Cardiac muscle cell (in vitro differentiated cells and primary cell): ENCODE measurements around the gene KRTAP4-9. TPM values are rescaled to one million over a fixed set of nuclear protein-coding genes. Genes with fewer than 3 reads are reported as not detected.
"Not testable (repeated sequence)": the region's sequence is repeated elsewhere in the genome, so short reads cannot be mapped to it uniquely, and the experiment has no call there.

ENCODE experiments used
- DNase-seq, 2 donors: peaks; one replicate each; pipeline versions ENCODE4 v3.0.0 to v3.0.0-alpha.2; 2010 to 2017; ENCODE audit warnings: low read depth in 1 of 2, low spot score in 1 of 2
- H3K27ac ChIP-seq: fragments of 200-600 bp; sonication (generic); 2 replicates; pipeline ENCODE4 v1.5.1; 2016
- H3K27me3 ChIP-seq: fragments of 200-600 bp; sonication (generic); 2 replicates; pipeline ENCODE4 v1.6.0; 2016; ENCODE audit warnings: control low read depth
- H3K36me3 ChIP-seq: fragments of 200-600 bp; sonication (generic); 2 replicates; pipeline ENCODE4 v1.5.1; 2016; ENCODE audit warnings: control low read depth
- H3K4me1 ChIP-seq: fragments of 200-600 bp; sonication (generic); 2 replicates; pipeline ENCODE4 v1.8.1; 2017; ENCODE audit warnings: low read depth, mild to moderate bottlenecking, mixed run types
- H3K4me3 ChIP-seq: fragments of 200-600 bp; sonication (generic); 2 replicates; pipeline ENCODE4 v1.5.1; 2016; ENCODE audit warnings: mild to moderate bottlenecking
- H3K9me3 ChIP-seq: fragments of 200-600 bp; sonication (generic); 2 replicates; pipeline ENCODE4 v1.5.1; 2017; ENCODE audit warnings: low read depth, mild to moderate bottlenecking, control low read depth
- CTCF ChIP-seq: IDR thresholded peaks from 2 replicates; pipeline ENCODE4 v1.5.1; 2012; ENCODE audit warnings: low read depth, mild to moderate bottlenecking, low read length
- polyA plus RNA-seq: library from polyadenylated mRNA; unstranded; fragments of >200 nt; fragmentation: Nextera tagmentation; extraction: Ambion mirVana; gene quantifications from 2 replicates; pipeline ENCODE4 v1.2.1, GENCODE V29; 2016
- total RNA-seq: library from RNA; depleted of rRNA; stranded (reverse); fragments of >200 nt; gene quantifications from 2 replicates; pipeline ENCODE4 v1.2.3, GENCODE V29; 2016

KRTAP4-9 gene
- total and polyA plus RNA-seq, 2 experiments from 2014 or later, result not detected

GRCh38 chr17:41071606-41072360 is 33.4 kb upstream of the KRTAP4-9 start:
- H3K4me1 ChIP-seq, result no peaks in the 10 kb centered on the region
- no peak overlapping the region for H3K4me3 ChIP-seq
- H3K36me3 ChIP-seq, result no peaks in the 10 kb centered on the region
- H3K27me3 ChIP-seq, result peaks cover 3% of the 10 kb centered on the region
- no peak overlapping the region for H3K27ac ChIP-seq
- DNase-seq, result no peak
- H3K9me3 ChIP-seq, result no peaks in the 10 kb centered on the region
- no peak for TF ChIP-seq CTCF

GRCh38 chr17:41073676-41074075 is 31.5 kb upstream of the KRTAP4-9 start:
- Histone ChIP-seq H3K27ac (no peak overlapping the region), H3K36me3 (no peaks in the 10 kb centered on the region), H3K9me3 (peaks cover 3% of the 10 kb centered on the region), H3K4me3 (no peak overlapping the region), H3K4me1 (no peaks in the 10 kb centered on the region), H3K27me3 (peaks cover 3% of the 10 kb centered on the region)
- TF ChIP-seq CTCF, result no peak
- no peak for DNase-seq

- Histone ChIP-seq H3K9me3 (peaks cover 3% of the 10 kb centered on the region), H3K4me3 (no peak overlapping the region), H3K4me1 (no peaks in the 10 kb centered on the region), H3K27ac (no peak overlapping the region), H3K27me3 (peaks cover 3% of the 10 kb centered on the region), H3K36me3 (no peaks in the 10 kb centered on the region)
- DNase-seq, result no peak
- TF ChIP-seq CTCF, result no peak
These were observed 28.4 kb upstream of the KRTAP4-9 start for GRCh38 chr17:41076788-41077187.

GRCh38 chr17:41082626-41083025 is 22.6 kb upstream of the KRTAP4-9 start:
- Histone ChIP-seq H3K9me3 (peaks cover 3% of the 10 kb centered on the region), H3K4me3 (no peak overlapping the region), H3K36me3 (no peaks in the 10 kb centered on the region), H3K27me3 (no peaks in the 10 kb centered on the region), H3K27ac (no peak overlapping the region), H3K4me1 (no peaks in the 10 kb centered on the region)
- no peak for DNase-seq
- TF ChIP-seq CTCF, result no peak

- H3K4me1 ChIP-seq, DNase-seq, H3K36me3 ChIP-seq, H3K9me3 ChIP-seq, H3K4me3 ChIP-seq, H3K27ac ChIP-seq, H3K27me3 ChIP-seq: not testable (repeated sequence)
These were observed 21.8 kb upstream of the KRTAP4-9 start for GRCh38 chr17:41083427-41083826.

- not testable (repeated sequence) for H3K27me3 ChIP-seq, H3K36me3 ChIP-seq, H3K27ac ChIP-seq, H3K4me1 ChIP-seq, DNase-seq, H3K9me3 ChIP-seq, H3K4me3 ChIP-seq
These were observed 20.9 kb upstream of the KRTAP4-9 start, which contains the start of gene KRTAP4-7 for GRCh38 chr17:41084100-41084856. Gene KRTAP4-7 (plus strand): TSS chr17:41084150. CDS start chr17:41084207, 57 bp downstream.

- not testable (repeated sequence) for H3K9me3 ChIP-seq, DNase-seq, H3K36me3 ChIP-seq, H3K4me1 ChIP-seq, H3K4me3 ChIP-seq, H3K27me3 ChIP-seq, H3K27ac ChIP-seq
These were observed 16.3 kb upstream of the KRTAP4-9 start for GRCh38 chr17:41088760-41089352.
